OCI-LY1 (cell line): Measurements from ENCODE around the gene DIAPH3.

ENCODE experiments used
- CTCF ChIP-seq: fragments of 200-600 bp; sonication (generic), shearing (Covaris generic); IDR thresholded peaks from 2 replicates; pipeline ENCODE4 v1.5.1; 2017; ENCODE audit warnings: mild to moderate bottlenecking, antibody characterized with exemption, low read length, moderate library complexity, mixed read lengths
- EZH2 ChIP-seq: fragments of 200-600 bp; sonication (generic), shearing (Covaris generic); IDR thresholded peaks from 2 replicates; pipeline ENCODE4 v1.8.0; 2017; ENCODE audit warnings: borderline replicate concordance, mixed run types, mild to moderate bottlenecking, antibody characterized with exemption, low read length, moderate library complexity, mixed read lengths

GRCh38 chr13:59883885-59884284 lies 279.8 kb downstream of the DIAPH3 start:
- TF ChIP-seq CTCF (no peak), EZH2 (no peak)
